HepG2 (cell line): ENCODE data around the gene MBTPS1. TPM values are rescaled to one million over a fixed set of nuclear protein-coding genes. Genes with fewer than 3 reads are reported as not detected.

Source experiments
- ATAC-seq: fragments of 200-7000 bp; cut with Tn5 transposase; 3 replicates; pipeline ENCODE4 v1.9.1; 2020; ENCODE audit warnings: mild to moderate bottlenecking, moderate library complexity
- BruUV-seq: library from RNA; stranded (reverse); fragments of 400-500 nt; replicated peaks from 2 replicates; lab custom pipeline; 2021; lab: Mats Ljungman, UMichigan
- CTCF ChIA-PET: fragments of 300-600 bp; formaldehyde crosslinking; extraction: SDS; loops from one replicate; lab custom pipeline; 2021; ENCODE audit warnings: low total read pairs, inconsistent platforms, low intra/inter-chr PET ratio; lab: Yijun Ruan, JAX
- POLR2A ChIA-PET: fragments of 350-600 bp; sonication (Branson Sonifier 250); formaldehyde crosslinking; loops from one replicate; lab custom pipeline; 2020; ENCODE audit warnings: antibody characterized with exemption, inconsistent platforms; lab: Yijun Ruan, JAX
- DNase-seq: peaks from one replicate; pipeline ENCODE4 v3.0.0-alpha.2; 2015; ENCODE audit warnings: low spot score
- FAIRE-seq: peaks from 3 replicates; lab custom pipeline; 2011; peaks lifted over from hg19 to GRCh38; lab: Jason Lieb, UNC
- H2AFZ ChIP-seq: one replicate; pipeline ENCODE4 v1.6.1; 2011; ENCODE audit warnings: low read length, inconsistent platforms
- H3K27ac ChIP-seq: fragments of 300-600 bp; 3 replicates; pipeline ENCODE4 v1.8.0; 2011; ENCODE audit warnings: mixed run types, mild to moderate bottlenecking, mixed read lengths, low read length, inconsistent platforms; ENCODE audit not compliant: insufficient read depth; ENCODE audit errors: extremely low read length
- H3K27me3 ChIP-seq, 2 experiments: fragments of 200-600 bp in 1 of 2; 2 replicates in 1 of 2; 3 replicates in 1 of 2; pipeline versions ENCODE4 v1.6.0 to v1.8.0; 2011; ENCODE audit warnings: low read length in 2 of 2, mild to moderate bottlenecking in 2 of 2, moderate library complexity in 2 of 2, inconsistent platforms in 1 of 2; ENCODE audit not compliant: insufficient read depth in 2 of 2, control insufficient read depth in 1 of 2
- H3K36me3 ChIP-seq, 2 experiments: fragments of 200-600 bp in 1 of 2; replicated peaks in 1 of 2; 2 replicates in 1 of 2; 3 replicates in 1 of 2; pipeline versions ENCODE4 v1.5.1 to v1.8.0; 2011; ENCODE audit warnings: low read length in 2 of 2, inconsistent platforms in 1 of 2; ENCODE audit not compliant: insufficient read depth in 2 of 2, control insufficient read depth in 1 of 2
- H3K4me1 ChIP-seq: 2 replicates; pipeline ENCODE4 v1.5.1; 2012; ENCODE audit warnings: low read length, inconsistent platforms; ENCODE audit not compliant: insufficient read depth
- H3K4me2 ChIP-seq: 2 replicates; pipeline ENCODE4 v1.6.0; 2011; ENCODE audit warnings: low read depth, low read length, inconsistent platforms
- H3K4me3 ChIP-seq, 3 experiments: fragments of 200-600 bp in 1 of 3; sonication (generic), shearing (Covaris generic) in 1 of 3; replicated peaks in 1 of 3; 2 replicates each; pipeline ENCODE4 v1.5.1; 2011 to 2016; ENCODE audit warnings: low read length in 3 of 3, inconsistent platforms in 2 of 3, low read depth in 2 of 3, mild to moderate bottlenecking in 2 of 3, control low read depth in 1 of 3, mixed read lengths in 1 of 3; ENCODE audit not compliant: insufficient read depth in 1 of 3
- H3K79me2 ChIP-seq: one replicate; pipeline ENCODE4 v1.6.1; 2011; ENCODE audit warnings: low read length, inconsistent platforms; ENCODE audit not compliant: insufficient read depth
- H3K9ac ChIP-seq: 2 replicates; pipeline ENCODE4 v1.6.0; 2011; ENCODE audit warnings: mild to moderate bottlenecking, low read depth, low read length, inconsistent platforms; ENCODE audit not compliant: insufficient read depth
- H3K9me3 ChIP-seq: 2 replicates; pipeline ENCODE4 v1.5.1; 2012; ENCODE audit warnings: mild to moderate bottlenecking, low read length
- H4K20me1 ChIP-seq: 2 replicates; pipeline ENCODE4 v1.6.0; 2011; ENCODE audit warnings: inconsistent platforms, mild to moderate bottlenecking, low read length, moderate library complexity; ENCODE audit not compliant: insufficient read depth
- EEA1 ChIP-seq: sonication (generic); formaldehyde crosslinking; IDR thresholded peaks from 2 replicates; pipeline ENCODE4 v1.5.1; 2020; ENCODE audit warnings: mild to moderate bottlenecking, missing genetic modification reagents, borderline replicate concordance
- GATA4 ChIP-seq: sonication (generic); IDR thresholded peaks from 2 replicates; pipeline ENCODE4 v1.6.1; 2016; ENCODE audit warnings: antibody characterized with exemption, low read depth, borderline replicate concordance
- GTF3A ChIP-seq: sonication (generic); formaldehyde crosslinking; conservative IDR thresholded peaks from 2 replicates; pipeline ENCODE4 v1.4.0; 2020; ENCODE audit warnings: mild to moderate bottlenecking, missing genetic modification reagents
- SP4 ChIP-seq: sonication (generic); formaldehyde crosslinking; IDR thresholded peaks from 2 replicates; pipeline ENCODE4 v1.8.1; 2023; ENCODE audit warnings: mild to moderate bottlenecking, missing genetic modification reagents
- ZFP82 ChIP-seq: sonication (generic); formaldehyde crosslinking; IDR thresholded peaks from 2 replicates; pipeline ENCODE4 v1.5.1; 2020; ENCODE audit warnings: mild to moderate bottlenecking, missing genetic modification reagents, borderline replicate concordance
- ZNF12 ChIP-seq: sonication (generic); formaldehyde crosslinking; IDR thresholded peaks from 2 replicates; pipeline ENCODE4 v1.5.0; 2020; ENCODE audit warnings: missing genetic modification reagents
- ZNF567 ChIP-seq: sonication (generic); formaldehyde crosslinking; IDR thresholded peaks from 2 replicates; pipeline ENCODE4 v1.8.1; 2023; ENCODE audit warnings: mild to moderate bottlenecking, missing genetic modification reagents, borderline replicate concordance
- WGBS: methylation state at CpG from one replicate; pipeline ENCODE4 v1.1.6; 2017; ENCODE audit warnings: low lambda C conversion rate; 5-methylcytosine and 5-hydroxymethylcytosine counted together
- in situ Hi-C: cut with HindIII; loops from 2 replicates; pipeline ENCODE4 v1.10.0; 2017; ENCODE audit warnings: low pct_unique_long_range_greater_than_20kb; ENCODE audit not compliant: extremely low pct_ligation_motif_present
- intact Hi-C: fragments of 100-400 bp; cut with micrococcal nuclease; formaldehyde crosslinking; loops from one replicate; pipeline ENCODE4 v1.10.0; 2022; ENCODE audit not compliant: unreplicated experiment
- polyA plus RNA-seq, 8 experiments: library from polyadenylated mRNA; depleted of rRNA in 3 of 8; stranded (reverse) in 7 of 8; unstranded in 1 of 8; fragments of >200 nt; fragmentation: Illumina TruSeq in 4 of 8; extraction: Trizol in 4 of 8; gene quantifications; 2 replicates each; pipeline versions ENCODE4 v1.2.1 to v1.2.3, GENCODE V29; 2011 to 2016; ENCODE audit warnings: low read depth in 4 of 8, missing spikeins in 1 of 8, mixed read lengths in 1 of 8; ENCODE audit not compliant: insufficient read depth in 1 of 8
- total RNA-seq, 5 experiments: library from RNA; depleted of rRNA; stranded (reverse); fragments of >200 nt; fragmentation: Illumina TruSeq; extraction: Trizol; gene quantifications; 2 replicates each; pipeline ENCODE4 v1.2.3, GENCODE V29; 2016; ENCODE audit warnings: low read depth in 1 of 5
- TF ChIP-seq, protein P1 (sequence below): sonication (generic); formaldehyde crosslinking; IDR thresholded peaks from 2 replicates; pipeline ENCODE4 v1.4.0; 2020; ENCODE audit warnings: missing genetic modification reagents, borderline replicate concordance
- TF ChIP-seq, protein P2 (sequence below): IDR thresholded peaks from 2 replicates; pipeline ENCODE4 v1.6.1; 2012; ENCODE audit warnings: inconsistent platforms

The MBTPS1 gene
- total and polyA plus RNA-seq, 2 of the 13 experiments (the other 11 are each of a cell fraction or from before 2014, with no cell fraction given): 56.7 to 91.3 TPM

DNA sequence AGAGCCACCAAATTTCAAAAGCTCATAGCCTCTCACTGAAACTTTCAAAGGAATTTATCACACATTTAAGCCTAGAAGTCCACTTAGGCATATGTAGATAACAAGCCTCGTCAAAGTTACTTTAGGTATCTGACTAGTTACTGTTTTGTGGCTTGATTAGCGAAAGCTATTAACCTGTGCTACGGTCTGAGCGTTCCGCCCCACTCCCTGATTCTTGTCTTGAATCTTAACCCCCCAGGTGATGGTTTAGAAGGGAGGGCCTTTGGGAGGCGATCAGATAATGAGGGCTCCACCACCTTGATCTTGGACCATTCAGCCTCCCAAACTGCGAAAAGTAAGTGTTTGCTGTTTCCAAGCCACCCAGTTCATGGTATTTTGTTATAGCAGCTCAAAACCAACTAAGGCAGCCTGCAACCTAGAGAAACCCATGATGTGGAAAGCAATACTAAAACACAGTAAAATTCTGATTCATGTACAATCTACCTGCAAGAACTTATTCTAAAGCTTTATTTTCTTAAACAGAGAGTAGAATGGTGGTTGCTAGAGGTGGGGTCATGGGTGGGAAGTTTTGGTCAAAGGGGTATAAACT, 21.1 kb upstream of the MBTPS1 start:
- FAIRE-seq: no peak
- H3K9ac ChIP-seq: peak overlapping the region; percentile 91
- no peak overlapping the region for H2AFZ ChIP-seq
- H3K27ac ChIP-seq: peak overlapping the region; percentile 98
- H3K9me3 ChIP-seq: no peaks in the 10 kb centered on the region
- WGBS: 95% methylated on average over 7 of the region's 7 CpGs
- peak overlapping the region; percentile 93 for H3K4me2 ChIP-seq
- TF ChIP-seq, protein P1, sequence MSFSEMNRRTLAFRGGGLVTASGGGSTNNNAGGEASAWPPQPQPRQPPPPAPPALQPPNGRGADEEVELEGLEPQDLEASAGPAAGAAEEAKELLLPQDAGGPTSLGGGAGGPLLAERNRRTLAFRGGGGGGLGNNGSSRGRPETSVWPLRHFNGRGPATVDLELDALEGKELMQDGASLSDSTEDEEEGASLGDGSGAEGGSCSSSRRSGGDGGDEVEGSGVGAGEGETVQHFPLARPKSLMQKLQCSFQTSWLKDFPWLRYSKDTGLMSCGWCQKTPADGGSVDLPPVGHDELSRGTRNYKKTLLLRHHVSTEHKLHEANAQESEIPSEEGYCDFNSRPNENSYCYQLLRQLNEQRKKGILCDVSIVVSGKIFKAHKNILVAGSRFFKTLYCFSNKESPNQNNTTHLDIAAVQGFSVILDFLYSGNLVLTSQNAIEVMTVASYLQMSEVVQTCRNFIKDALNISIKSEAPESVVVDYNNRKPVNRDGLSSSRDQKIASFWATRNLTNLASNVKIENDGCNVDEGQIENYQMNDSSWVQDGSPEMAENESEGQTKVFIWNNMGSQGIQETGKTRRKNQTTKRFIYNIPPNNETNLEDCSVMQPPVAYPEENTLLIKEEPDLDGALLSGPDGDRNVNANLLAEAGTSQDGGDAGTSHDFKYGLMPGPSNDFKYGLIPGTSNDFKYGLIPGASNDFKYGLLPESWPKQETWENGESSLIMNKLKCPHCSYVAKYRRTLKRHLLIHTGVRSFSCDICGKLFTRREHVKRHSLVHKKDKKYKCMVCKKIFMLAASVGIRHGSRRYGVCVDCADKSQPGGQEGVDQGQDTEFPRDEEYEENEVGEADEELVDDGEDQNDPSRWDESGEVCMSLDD: no peak
- TF ChIP-seq SP4 (CRISPR knock-in tag) (no peak), ZNF567 (CRISPR knock-in tag) (no peak), EEA1 (CRISPR knock-in tag) (no peak), ZFP82 (CRISPR knock-in tag) (no peak), GATA4 (no peak), GTF3A (no peak), ZNF12 (CRISPR knock-in tag) (peak; percentile 94)
- TF ChIP-seq, protein P2, sequence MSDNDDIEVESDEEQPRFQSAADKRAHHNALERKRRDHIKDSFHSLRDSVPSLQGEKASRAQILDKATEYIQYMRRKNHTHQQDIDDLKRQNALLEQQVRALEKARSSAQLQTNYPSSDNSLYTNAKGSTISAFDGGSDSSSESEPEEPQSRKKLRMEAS: no peak
- TF ChIP-seq, all 625 proteins: peak for 1
- CTCF ChIA-PET: no interaction called here
- BruUV-seq: no TSS peak
- ATAC-seq: no peak
- intact Hi-C loops (no loop called here), in situ Hi-C loops (no loop called here)
- Histone ChIP-seq H3K36me3 (no peaks in the 10 kb centered on the region), H4K20me1 (peaks cover 3% of the 10 kb centered on the region; the same call in 1 of the 2 replicates), H3K79me2 (peaks cover 60% of the 10 kb centered on the region), H3K4me1 (peaks cover 81% of the 10 kb centered on the region), H3K4me3 (peak overlapping the region in 2 of 3 experiments; percentile 57 to 68; a peak in 1 of 6 replicates), H3K27me3 (no peaks in the 10 kb centered on the region)
- no peak for DNase-seq
- POLR2A ChIA-PET: interaction anchor here (1.1 to 8.6 kb wide), 7 partner anchors 18 to 41 kb away, joined by 3 to 142 read pairs (median 6); partner anchors contain the start of gene MBTPS1
